Neural cell (in vitro differentiated cells): ENCODE data around the gene SH3TC1.

Experiments used
- EZH2 ChIP-seq: fragments of 200-600, 300-800 bp; shearing (Covaris generic), sonication (generic); IDR thresholded peaks from 2 replicates; pipeline ENCODE4 v1.6.1; 2014; ENCODE audit warnings: antibody characterized with exemption, low read length, borderline replicate concordance, mild to moderate bottlenecking; ENCODE audit not compliant: insufficient read depth, poor library complexity, severe bottlenecking
- RAD21 ChIP-seq: fragments of 450-650 bp; conservative IDR thresholded peaks from 2 replicates; pipeline ENCODE4 v1.6.1; 2014; ENCODE audit warnings: antibody characterized with exemption, mild to moderate bottlenecking, moderate library complexity
- TF ChIP-seq, protein P1 (sequence below): fragments of 450-650 bp; IDR thresholded peaks from 2 replicates; pipeline ENCODE4 v1.5.1; 2014; ENCODE audit warnings: antibody characterized with exemption, mild to moderate bottlenecking, moderate library complexity; ENCODE audit not compliant: poor library complexity, severe bottlenecking

DNA sequence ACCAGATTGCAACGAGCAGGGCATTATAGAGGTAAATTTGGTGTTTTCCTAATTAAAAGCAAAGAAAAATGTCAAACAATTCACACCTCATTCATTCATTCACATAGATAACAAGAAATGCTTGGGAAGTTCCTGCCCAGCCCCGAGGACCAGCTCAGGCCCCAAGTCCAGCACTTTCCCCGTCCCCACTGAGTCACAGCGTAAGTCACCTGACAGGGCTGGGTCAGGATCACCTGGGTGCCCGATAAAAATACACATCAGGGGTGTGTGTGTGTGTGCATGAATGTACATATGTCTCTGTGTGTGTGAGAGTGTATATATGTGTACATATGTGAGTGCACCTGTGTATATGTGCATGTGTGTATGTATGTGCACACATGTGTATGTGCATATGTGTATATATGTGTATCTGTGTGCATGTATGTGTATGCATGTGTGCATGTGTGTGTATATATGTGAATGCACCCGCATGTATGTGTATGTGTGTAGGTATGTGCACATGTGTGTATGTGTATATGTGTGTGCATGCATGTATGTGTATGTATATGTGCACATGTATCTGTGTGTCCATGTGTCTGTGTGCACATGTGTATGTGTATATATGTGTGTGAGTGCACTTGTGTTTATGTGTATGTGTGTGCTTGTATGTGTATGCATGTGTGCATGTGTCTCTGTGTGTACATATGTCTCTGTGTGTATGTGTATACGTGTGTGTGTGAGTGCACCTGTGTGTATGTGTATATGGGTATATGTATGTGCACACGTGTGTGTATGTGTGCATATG lies 18.6 kb upstream of the SH3TC1 start:
- TF ChIP-seq EZH2, result no peak
- TF ChIP-seq, protein P1, sequence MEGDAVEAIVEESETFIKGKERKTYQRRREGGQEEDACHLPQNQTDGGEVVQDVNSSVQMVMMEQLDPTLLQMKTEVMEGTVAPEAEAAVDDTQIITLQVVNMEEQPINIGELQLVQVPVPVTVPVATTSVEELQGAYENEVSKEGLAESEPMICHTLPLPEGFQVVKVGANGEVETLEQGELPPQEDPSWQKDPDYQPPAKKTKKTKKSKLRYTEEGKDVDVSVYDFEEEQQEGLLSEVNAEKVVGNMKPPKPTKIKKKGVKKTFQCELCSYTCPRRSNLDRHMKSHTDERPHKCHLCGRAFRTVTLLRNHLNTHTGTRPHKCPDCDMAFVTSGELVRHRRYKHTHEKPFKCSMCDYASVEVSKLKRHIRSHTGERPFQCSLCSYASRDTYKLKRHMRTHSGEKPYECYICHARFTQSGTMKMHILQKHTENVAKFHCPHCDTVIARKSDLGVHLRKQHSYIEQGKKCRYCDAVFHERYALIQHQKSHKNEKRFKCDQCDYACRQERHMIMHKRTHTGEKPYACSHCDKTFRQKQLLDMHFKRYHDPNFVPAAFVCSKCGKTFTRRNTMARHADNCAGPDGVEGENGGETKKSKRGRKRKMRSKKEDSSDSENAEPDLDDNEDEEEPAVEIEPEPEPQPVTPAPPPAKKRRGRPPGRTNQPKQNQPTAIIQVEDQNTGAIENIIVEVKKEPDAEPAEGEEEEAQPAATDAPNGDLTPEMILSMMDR, result no peak
- no peak for TF ChIP-seq RAD21
